ENCODE measurements around the gene NRXN3. TPM values are rescaled to one million over a fixed set of nuclear protein-coding genes. Genes with fewer than 3 reads are reported as not detected.
A peak's percentile ranks its signal among the peaks of the same experiment; 100 is the strongest.
"Not testable (repeated sequence)": the region's sequence is repeated elsewhere in the genome, so short reads cannot be mapped to it uniquely, and the experiment has no call there.

Gene NRXN3
- total RNA-seq, 2 experiments from 2014 or later: not detected

DNA sequence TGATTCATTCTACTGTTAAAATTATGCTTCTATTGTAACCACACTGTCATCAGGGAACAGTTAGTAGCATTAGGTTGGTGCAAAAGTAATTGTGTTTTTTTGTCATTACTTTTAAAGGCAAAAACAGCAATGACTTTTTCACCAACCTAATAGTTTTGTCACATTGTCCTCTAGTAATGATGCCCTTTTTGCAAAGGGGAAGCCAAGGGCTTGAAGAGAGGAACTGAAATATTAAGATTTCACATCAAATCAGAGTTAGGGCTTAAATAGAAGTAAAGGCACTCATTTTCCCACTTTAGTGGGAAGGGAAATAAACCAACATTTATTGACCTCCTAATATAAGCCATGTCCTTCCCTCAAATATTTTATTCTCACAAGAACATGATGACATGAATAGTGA is 273.7 kb downstream of the NRXN3 start:
- no peaks in the 10 kb centered on the region for H3K4me1 Mint-ChIP-seq
- no peak overlapping the region for H3K4me3 Mint-ChIP-seq
- ATAC-seq: no peak
- H3K27me3 Mint-ChIP-seq: no peaks in the 10 kb centered on the region
- H3K36me3 Mint-ChIP-seq: no peaks in the 10 kb centered on the region
- no peaks in the 10 kb centered on the region for H3K9me3 Mint-ChIP-seq (ENCODE audit: low read depth)
- no peak overlapping the region for H3K27ac Mint-ChIP-seq
- no peak for DNase-seq
- CTCF ChIA-PET: no interaction called here

DNA sequence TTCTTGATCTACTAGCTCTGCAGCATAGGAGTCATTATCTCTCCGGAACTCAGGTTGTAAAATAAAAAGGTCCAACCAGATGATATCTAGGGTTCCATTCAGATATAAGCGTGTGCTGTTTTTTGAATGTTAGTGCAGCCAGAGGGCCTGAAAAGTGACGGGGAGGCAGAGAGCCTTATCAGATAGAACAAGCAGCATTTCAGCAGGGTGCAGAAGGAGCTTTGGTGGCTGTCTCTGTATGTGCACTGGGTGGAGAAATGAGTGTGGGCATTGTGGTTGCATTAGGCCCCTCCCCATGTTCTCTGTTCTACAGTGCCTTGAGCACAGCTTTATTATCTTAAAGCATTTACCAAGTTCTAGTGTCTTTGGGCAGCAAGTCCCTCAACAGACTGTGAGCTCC is 275.1 kb downstream of the NRXN3 start:
- Mint-ChIP-seq H3K36me3 (no peaks in the 10 kb centered on the region), H3K27ac (no peak overlapping the region)
- CTCF ChIA-PET: no interaction called here

DNA sequence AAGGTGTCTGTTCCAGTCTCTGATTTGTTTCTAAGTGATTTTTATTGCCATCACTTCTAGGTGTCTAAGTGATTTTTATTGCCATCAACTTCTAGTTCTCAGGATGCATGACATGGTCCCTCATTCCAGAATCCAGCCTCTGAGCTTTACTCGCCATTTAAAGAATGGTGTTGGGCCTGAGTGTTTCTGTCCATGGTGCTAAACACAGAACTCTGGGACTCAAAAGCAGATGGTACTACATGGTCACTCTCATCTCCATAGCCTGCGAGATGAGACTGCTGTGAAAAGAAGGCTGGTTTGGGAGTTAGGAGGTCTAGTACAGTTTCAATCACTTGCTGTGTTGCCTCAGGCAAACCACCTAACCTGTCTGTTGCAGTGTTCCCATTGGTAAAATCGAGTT is 276.6 kb downstream of the NRXN3 start:
- Mint-ChIP-seq H3K27me3 (no peaks in the 10 kb centered on the region), H3K36me3 (no peaks in the 10 kb centered on the region), H3K4me3 (no peak overlapping the region), H3K9me3 (ENCODE audit: low read depth) (no peaks in the 10 kb centered on the region), H3K27ac (no peak overlapping the region), H3K4me1 (no peaks in the 10 kb centered on the region)
- CTCF ChIA-PET: no interaction called here
- no peak for ATAC-seq
- DNase-seq: no peak

More for the DNA sequence above, 275.1 kb downstream of the NRXN3 start:
- no peaks in the 10 kb centered on the region for H3K4me1 Mint-ChIP-seq
- no peaks in the 10 kb centered on the region for H3K27me3 Mint-ChIP-seq
- DNase-seq (no peak), ATAC-seq (no peak)
- no peaks in the 10 kb centered on the region for H3K9me3 Mint-ChIP-seq (ENCODE audit: low read depth)
- no peak overlapping the region for H3K4me3 Mint-ChIP-seq

DNA sequence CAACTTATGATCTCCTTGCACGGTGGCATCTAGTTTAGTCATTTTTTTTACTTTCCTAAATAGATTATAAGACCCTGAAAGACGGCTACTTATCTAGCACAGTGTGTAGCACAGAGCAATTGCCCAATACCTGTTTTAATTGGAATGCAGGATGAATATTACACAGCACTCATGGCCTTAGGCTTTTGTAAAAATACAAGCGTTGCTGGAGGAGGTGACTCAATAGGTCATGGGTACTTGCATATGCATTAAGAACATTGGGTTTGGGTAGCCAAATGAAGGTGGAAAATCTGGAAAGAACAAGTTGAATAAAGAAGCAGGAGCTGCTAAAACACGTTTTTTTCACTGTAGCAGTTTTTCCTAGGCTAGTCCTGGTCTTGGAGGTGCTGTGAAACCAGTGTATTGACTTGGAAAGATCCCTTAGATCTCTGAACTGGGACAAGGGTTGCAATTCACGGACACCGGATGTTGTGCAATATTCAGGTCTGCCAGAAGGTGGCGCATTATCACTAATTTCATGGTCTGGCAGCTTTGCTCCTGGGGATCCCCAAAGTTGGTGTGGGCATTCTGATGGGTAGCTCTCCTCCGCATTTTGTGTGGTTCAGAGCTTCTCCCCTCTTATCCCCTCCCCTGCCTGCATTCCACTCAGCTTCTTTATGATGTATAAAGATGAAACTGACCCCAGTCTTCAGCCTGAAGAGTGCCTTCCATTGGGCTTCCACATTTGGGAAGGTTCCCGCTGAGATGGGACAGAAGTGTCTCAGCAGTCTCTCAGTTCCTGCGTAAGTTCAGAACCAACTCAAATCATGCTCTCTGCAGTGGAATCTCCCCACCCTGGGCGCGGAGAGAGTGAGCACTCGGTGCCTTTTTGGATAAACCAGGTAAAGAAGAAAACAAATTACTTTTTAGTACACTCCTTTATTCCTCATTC is 278.3 kb downstream of the NRXN3 start:
- CTCF ChIA-PET: interaction anchor here (1.0 to 2.5 kb wide), 4 partner anchors 9 to 151 kb away, joined by 3 to 13 read pairs (median 4); no protein-coding TSS in a partner anchor
- H3K27me3 Mint-ChIP-seq: no peaks in the 10 kb centered on the region
- ATAC-seq (no peak), DNase-seq (peak; percentile 62)
- H3K4me3 Mint-ChIP-seq: no peak overlapping the region
- no peaks in the 10 kb centered on the region for H3K9me3 Mint-ChIP-seq (ENCODE audit: low read depth)
- H3K36me3 Mint-ChIP-seq: no peaks in the 10 kb centered on the region
- no peak overlapping the region for H3K27ac Mint-ChIP-seq
- no peaks in the 10 kb centered on the region for H3K4me1 Mint-ChIP-seq

DNA sequence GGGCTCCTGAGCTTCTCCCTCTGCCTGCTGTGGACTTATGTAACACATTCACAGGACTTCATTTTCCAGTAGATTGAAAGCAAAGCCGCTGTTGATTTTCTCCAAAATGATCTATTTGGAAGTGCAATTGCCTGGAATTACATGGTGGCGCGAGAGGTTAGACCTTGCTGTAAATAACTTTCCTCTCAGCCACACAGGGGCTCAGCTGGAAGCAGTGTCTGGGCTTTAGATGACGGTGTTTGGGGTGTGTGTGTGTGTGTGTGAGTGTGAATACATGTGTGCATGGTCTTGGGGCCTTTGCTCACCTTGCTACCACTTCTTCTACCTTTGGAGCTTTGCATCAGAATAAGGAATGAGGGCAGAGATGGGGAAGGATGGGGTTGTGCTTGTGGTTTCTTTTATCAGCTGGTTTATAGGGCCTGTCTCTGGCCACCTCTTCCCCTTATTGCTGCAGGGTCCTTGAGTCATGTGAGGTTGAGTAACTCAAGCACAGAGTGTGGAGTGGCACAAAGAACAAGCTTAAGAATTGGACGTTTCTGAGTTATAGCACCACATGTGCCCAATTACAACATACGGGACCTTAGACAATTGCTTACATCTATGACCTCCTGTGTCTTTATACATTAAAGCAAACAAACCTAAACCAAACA is 280.6 kb downstream of the NRXN3 start:
- ATAC-seq (no peak), DNase-seq (no peak)
- CTCF ChIA-PET: no interaction called here
- H3K27ac Mint-ChIP-seq: no peak overlapping the region
- H3K36me3 Mint-ChIP-seq: no peaks in the 10 kb centered on the region
- H3K27me3 Mint-ChIP-seq: no peaks in the 10 kb centered on the region
- no peaks in the 10 kb centered on the region for H3K9me3 Mint-ChIP-seq (ENCODE audit: low read depth)
- no peaks in the 10 kb centered on the region for H3K4me1 Mint-ChIP-seq
- no peak overlapping the region for H3K4me3 Mint-ChIP-seq

DNA sequence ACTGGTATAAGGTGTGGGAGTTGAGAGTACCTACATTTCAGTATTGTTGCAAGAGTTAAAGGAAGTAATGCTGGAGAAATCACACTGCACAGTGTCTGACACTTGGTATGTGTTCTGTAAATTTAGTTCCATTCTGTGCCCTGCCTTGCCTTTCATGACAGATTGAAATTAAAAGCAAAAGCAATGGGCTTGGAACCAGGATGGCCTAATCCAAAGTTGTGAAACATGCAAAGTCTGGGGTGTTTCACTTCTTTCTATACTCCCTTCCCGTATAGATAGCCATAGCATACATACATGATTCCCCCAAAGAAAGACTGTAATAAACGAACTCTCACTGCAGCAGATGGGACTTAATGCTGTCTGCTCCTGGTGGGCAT is 281.1 kb downstream of the NRXN3 start:
- no peak for ATAC-seq
- H3K27ac Mint-ChIP-seq: no peak overlapping the region
- no peak overlapping the region for H3K4me3 Mint-ChIP-seq
- H3K9me3 Mint-ChIP-seq (ENCODE audit: low read depth): no peaks in the 10 kb centered on the region
- H3K4me1 Mint-ChIP-seq: no peaks in the 10 kb centered on the region
- no peaks in the 10 kb centered on the region for H3K27me3 Mint-ChIP-seq
- H3K36me3 Mint-ChIP-seq: no peaks in the 10 kb centered on the region
- CTCF ChIA-PET: no interaction called here
- DNase-seq: no peak

DNA sequence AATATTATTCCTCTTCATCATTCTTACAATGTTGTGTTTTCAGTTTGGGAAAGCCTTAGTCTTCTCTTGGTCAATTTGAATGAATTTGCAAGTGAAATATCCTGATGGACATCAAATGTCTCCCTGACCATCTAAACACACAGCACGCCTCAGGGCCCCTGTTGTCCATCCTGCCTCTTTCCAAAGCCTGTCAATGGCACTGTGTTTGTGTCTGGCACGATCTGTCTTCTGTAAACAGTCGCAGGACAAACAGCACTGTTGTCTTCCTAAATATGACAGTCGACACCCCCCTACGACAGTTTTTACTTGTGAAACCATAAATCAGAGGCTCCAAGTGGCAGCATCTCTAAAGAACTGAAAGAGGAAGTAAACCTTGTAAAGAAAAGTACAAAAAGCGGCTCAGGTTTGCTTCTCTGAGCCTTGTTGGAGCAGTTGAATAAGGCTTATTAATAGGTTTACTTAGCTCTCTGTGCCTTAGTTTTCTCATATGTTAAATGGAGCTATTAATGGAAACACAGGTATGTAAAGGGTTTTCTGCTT is 285.8 kb downstream of the NRXN3 start:
- Mint-ChIP-seq H3K4me3 (no peak overlapping the region), H3K27me3 (no peaks in the 10 kb centered on the region), H3K36me3 (no peaks in the 10 kb centered on the region), H3K9me3 (ENCODE audit: low read depth) (no peaks in the 10 kb centered on the region), H3K4me1 (no peaks in the 10 kb centered on the region), H3K27ac (no peak overlapping the region)
- no peak for ATAC-seq
- DNase-seq: no peak
- CTCF ChIA-PET: no interaction called here

- no peaks in the 10 kb centered on the region for H3K27me3 Mint-ChIP-seq
- no peak overlapping the region for H3K27ac Mint-ChIP-seq
- no peaks in the 10 kb centered on the region for H3K36me3 Mint-ChIP-seq
- ATAC-seq (no peak), DNase-seq (no peak)
- H3K9me3 Mint-ChIP-seq (ENCODE audit: low read depth): no peaks in the 10 kb centered on the region
- CTCF ChIA-PET: no interaction called here
- H3K4me1 Mint-ChIP-seq: no peaks in the 10 kb centered on the region
- no peak overlapping the region for H3K4me3 Mint-ChIP-seq
Observed at GRCh38 chr14:78469947-78470346, 299.8 kb downstream of the NRXN3 start.

DNA sequence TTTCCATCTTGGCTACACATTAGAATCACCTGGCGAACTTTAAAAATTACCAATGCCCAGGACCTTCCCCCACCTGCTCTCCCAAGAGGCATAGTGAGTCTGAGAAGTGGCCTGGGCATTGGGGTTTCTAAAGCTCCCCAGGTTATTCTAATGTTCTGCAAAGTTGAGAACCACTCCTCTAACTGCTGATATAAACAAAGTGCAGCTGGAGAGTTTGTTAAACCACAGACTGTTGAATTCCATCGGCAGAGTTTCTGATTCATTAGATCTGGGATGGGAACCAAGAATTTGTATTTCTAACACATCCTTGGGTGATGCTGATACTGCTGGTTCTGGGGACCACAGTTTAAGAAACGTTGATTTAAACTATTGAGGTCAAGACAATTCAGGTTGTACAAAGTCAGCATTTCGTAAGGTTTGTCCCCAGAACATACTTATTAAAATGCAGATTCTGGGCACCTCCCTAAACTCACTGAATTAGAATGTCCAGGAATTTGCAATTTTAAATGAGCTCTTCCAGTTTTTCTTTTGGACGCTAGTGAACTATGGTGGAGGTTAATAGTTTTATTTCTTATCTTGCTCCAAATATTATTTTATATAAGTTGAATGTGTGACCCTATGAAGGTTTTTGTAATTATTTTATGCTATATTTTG is 309.1 kb downstream of the NRXN3 start:
- ATAC-seq: no peak
- Mint-ChIP-seq H3K27me3 (no peaks in the 10 kb centered on the region), H3K36me3 (no peaks in the 10 kb centered on the region), H3K9me3 (ENCODE audit: low read depth) (no peaks in the 10 kb centered on the region), H3K27ac (no peak overlapping the region), H3K4me1 (no peaks in the 10 kb centered on the region), H3K4me3 (no peak overlapping the region)
- DNase-seq: no peak
- CTCF ChIA-PET: no interaction called here

DNA sequence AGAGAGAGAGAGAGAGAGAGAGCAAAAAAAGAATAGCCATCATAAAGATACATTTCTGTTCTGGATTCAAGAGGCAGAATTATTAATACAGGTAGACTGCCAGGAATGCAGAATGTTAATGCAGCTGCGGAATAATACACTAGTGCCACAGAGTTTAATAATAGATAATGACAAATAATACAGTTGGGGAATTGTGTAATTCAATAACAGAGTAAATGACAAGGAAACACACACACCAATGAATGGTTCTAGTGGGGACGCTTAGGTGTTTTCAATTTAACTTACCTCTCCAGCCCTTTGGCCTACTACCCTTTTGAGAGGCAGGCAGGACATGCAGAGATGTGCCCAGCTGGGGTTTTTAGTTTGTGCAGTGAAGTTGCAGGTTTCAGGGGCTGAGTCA is 313.9 kb downstream of the NRXN3 start:
- CTCF ChIA-PET: no interaction called here
- no peak for DNase-seq
- Mint-ChIP-seq H3K9me3 (ENCODE audit: low read depth) (no peaks in the 10 kb centered on the region), H3K27me3 (no peaks in the 10 kb centered on the region), H3K4me1 (no peaks in the 10 kb centered on the region), H3K27ac (no peak overlapping the region), H3K36me3 (no peaks in the 10 kb centered on the region), H3K4me3 (no peak overlapping the region)
- ATAC-seq: no peak

GRCh38 chr14:78486081-78486480 is 315.9 kb downstream of the NRXN3 start:
- no peaks in the 10 kb centered on the region for H3K4me1 Mint-ChIP-seq
- ATAC-seq: no peak
- no peaks in the 10 kb centered on the region for H3K9me3 Mint-ChIP-seq (ENCODE audit: low read depth)
- no peaks in the 10 kb centered on the region for H3K27me3 Mint-ChIP-seq
- no peak overlapping the region for H3K4me3 Mint-ChIP-seq
- H3K36me3 Mint-ChIP-seq: no peaks in the 10 kb centered on the region
- CTCF ChIA-PET: no interaction called here
- DNase-seq: no peak
- H3K27ac Mint-ChIP-seq: no peak overlapping the region

- Mint-ChIP-seq H3K27ac (no peak overlapping the region), H3K4me3 (no peak overlapping the region), H3K36me3 (no peaks in the 10 kb centered on the region), H3K27me3 (no peaks in the 10 kb centered on the region), H3K9me3 (ENCODE audit: low read depth) (no peaks in the 10 kb centered on the region), H3K4me1 (no peaks in the 10 kb centered on the region)
- ATAC-seq: no peak
- CTCF ChIA-PET: no interaction called here
- no peak for DNase-seq
Observed at GRCh38 chr14:78486621-78487020, 316.4 kb downstream of the NRXN3 start.

DNA sequence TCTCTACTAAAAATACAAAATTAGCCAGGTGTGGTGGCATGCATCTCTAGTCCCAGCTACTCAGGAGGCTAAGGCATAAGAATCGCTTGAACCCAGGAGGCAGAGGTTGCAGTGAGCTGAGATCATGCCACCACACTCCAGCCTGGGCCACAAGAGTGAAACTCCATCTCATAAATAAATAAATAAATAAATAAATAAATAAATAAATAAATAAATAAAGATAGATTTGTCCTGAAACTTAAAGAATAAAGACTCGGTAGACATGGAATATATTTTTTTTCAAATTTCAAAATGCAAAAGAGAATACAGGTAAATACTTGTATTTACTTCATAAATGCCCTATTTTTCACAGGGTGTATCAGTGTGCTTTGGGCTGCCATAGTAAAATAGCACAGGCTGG is 317.4 kb downstream of the NRXN3 start:
- not testable (repeated sequence) for ATAC-seq

More for the DNA sequence above, 317.4 kb downstream of the NRXN3 start:
- not testable (repeated sequence) for H3K36me3 Mint-ChIP-seq; H3K4me3 Mint-ChIP-seq; H3K27me3 Mint-ChIP-seq; H3K4me1 Mint-ChIP-seq; DNase-seq; H3K9me3 Mint-ChIP-seq (ENCODE audit: low read depth); H3K27ac Mint-ChIP-seq
- CTCF ChIA-PET: interaction anchor here (0.6 kb wide), 1 partner anchor 924 kb away, joined by 3 read pairs; no protein-coding TSS in a partner anchor

All from activated CD8-positive, alpha-beta memory T cell treated with anti-CD3 and anti-CD28 coated beads, Interleukin-2, amount 10 ng/mL, durations not matched to agents 7 days and 5 days (primary cell).